ENCODE data around the gene DDX27. TPM values are rescaled to one million over a fixed set of nuclear protein-coding genes. Genes with fewer than 3 reads are reported as not detected.

DDX27 gene
- total and polyA plus RNA-seq, 2 of the 13 experiments (the other 11 are each of a cell fraction or from before 2014, with no cell fraction given), result 42.6 to 72.8 TPM

- TF ChIP-seq, protein P1, sequence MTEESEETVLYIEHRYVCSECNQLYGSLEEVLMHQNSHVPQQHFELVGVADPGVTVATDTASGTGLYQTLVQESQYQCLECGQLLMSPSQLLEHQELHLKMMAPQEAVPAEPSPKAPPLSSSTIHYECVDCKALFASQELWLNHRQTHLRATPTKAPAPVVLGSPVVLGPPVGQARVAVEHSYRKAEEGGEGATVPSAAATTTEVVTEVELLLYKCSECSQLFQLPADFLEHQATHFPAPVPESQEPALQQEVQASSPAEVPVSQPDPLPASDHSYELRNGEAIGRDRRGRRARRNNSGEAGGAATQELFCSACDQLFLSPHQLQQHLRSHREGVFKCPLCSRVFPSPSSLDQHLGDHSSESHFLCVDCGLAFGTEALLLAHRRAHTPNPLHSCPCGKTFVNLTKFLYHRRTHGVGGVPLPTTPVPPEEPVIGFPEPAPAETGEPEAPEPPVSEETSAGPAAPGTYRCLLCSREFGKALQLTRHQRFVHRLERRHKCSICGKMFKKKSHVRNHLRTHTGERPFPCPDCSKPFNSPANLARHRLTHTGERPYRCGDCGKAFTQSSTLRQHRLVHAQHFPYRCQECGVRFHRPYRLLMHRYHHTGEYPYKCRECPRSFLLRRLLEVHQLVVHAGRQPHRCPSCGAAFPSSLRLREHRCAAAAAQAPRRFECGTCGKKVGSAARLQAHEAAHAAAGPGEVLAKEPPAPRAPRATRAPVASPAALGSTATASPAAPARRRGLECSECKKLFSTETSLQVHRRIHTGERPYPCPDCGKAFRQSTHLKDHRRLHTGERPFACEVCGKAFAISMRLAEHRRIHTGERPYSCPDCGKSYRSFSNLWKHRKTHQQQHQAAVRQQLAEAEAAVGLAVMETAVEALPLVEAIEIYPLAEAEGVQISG (CRISPR knock-in tag; IDR thresholded peaks at IDR 0.05), result no peak
- TF ChIP-seq REL (CRISPR knock-in tag; conservative IDR thresholded peaks at IDR 0.05), result no peak
- TF ChIP-seq ZNF382 (CRISPR knock-in tag; IDR thresholded peaks at IDR 0.05; ENCODE audit: borderline replicate concordance), result no peak
- TF ChIP-seq PTBP1 (IDR thresholded peaks at IDR 0.05; ENCODE audit: low read depth, low read length, poor library complexity, severe bottlenecking), result no peak
- 0 out of 2 replicates have a peak, but pooled peaks have one; percentile 38 for TF ChIP-seq SIN3A (IDR thresholded peaks at IDR 0.05; ENCODE audit: borderline replicate concordance, low read depth, low read length)
- TF ChIP-seq, protein P2, sequence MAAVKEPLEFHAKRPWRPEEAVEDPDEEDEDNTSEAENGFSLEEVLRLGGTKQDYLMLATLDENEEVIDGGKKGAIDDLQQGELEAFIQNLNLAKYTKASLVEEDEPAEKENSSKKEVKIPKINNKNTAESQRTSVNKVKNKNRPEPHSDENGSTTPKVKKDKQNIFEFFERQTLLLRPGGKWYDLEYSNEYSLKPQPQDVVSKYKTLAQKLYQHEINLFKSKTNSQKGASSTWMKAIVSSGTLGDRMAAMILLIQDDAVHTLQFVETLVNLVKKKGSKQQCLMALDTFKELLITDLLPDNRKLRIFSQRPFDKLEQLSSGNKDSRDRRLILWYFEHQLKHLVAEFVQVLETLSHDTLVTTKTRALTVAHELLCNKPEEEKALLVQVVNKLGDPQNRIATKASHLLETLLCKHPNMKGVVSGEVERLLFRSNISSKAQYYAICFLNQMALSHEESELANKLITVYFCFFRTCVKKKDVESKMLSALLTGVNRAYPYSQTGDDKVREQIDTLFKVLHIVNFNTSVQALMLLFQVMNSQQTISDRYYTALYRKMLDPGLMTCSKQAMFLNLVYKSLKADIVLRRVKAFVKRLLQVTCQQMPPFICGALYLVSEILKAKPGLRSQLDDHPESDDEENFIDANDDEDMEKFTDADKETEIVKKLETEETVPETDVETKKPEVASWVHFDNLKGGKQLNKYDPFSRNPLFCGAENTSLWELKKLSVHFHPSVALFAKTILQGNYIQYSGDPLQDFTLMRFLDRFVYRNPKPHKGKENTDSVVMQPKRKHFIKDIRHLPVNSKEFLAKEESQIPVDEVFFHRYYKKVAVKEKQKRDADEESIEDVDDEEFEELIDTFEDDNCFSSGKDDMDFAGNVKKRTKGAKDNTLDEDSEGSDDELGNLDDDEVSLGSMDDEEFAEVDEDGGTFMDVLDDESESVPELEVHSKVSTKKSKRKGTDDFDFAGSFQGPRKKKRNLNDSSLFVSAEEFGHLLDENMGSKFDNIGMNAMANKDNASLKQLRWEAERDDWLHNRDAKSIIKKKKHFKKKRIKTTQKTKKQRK (IDR thresholded peaks at IDR 0.05; ENCODE audit: low read length), result no peak
- TF ChIP-seq, protein P3, sequence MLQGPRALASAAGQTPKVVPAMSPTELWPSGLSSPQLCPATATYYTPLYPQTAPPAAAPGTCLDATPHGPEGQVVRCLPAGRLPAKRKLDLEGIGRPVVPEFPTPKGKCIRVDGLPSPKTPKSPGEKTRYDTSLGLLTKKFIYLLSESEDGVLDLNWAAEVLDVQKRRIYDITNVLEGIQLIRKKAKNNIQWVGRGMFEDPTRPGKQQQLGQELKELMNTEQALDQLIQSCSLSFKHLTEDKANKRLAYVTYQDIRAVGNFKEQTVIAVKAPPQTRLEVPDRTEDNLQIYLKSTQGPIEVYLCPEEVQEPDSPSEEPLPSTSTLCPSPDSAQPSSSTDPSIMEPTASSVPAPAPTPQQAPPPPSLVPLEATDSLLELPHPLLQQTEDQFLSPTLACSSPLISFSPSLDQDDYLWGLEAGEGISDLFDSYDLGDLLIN (CRISPR knock-in tag; IDR thresholded peaks at IDR 0.05; ENCODE audit: borderline replicate concordance), result no peak
- TF ChIP-seq SOX13 (IDR thresholded peaks at IDR 0.05), result no peak
- peak in 1 of 2 experiments; percentile 59; a peak in 2 of 4 replicates for TF ChIP-seq SOX13 (CRISPR knock-in tag; conservative IDR thresholded peaks at IDR 0.05 in 1 of 2, IDR thresholded peaks at IDR 0.05 in 1 of 2)
- no peak for TF ChIP-seq BCLAF1 (IDR thresholded peaks at IDR 0.05)
- TF ChIP-seq FOXC1 (CRISPR knock-in tag; IDR thresholded peaks at IDR 0.05; ENCODE audit: borderline replicate concordance), result no peak
- TF ChIP-seq SCMH1 (CRISPR knock-in tag; IDR thresholded peaks at IDR 0.05; ENCODE audit: borderline replicate concordance), result no peak
- TF ChIP-seq, protein P4, sequence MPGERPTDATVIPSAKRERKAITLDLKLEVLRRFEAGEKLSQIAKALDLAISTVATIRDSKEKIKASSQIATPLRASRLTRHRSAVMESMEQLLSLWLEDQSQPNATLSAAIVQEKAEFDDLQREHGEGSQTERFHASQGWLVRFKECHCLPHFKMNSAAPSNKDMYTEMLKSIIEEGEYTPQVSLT (CRISPR knock-in tag; IDR thresholded peaks at IDR 0.05; ENCODE audit: borderline replicate concordance, low read depth), result no peak
- no peak for TF ChIP-seq MXD4 (CRISPR knock-in tag; IDR thresholded peaks at IDR 0.05)
- TF ChIP-seq POLR2AphosphoS2 (IDR thresholded peaks at IDR 0.05; ENCODE audit: low read depth, low read length), result peak; percentile 62; the same call in 1 of the 2 replicates
- TF ChIP-seq ZNF781 (CRISPR knock-in tag; IDR thresholded peaks at IDR 0.05; ENCODE audit: borderline replicate concordance, not compliant biosample characterization), result no peak
Observed at GRCh38 chr20:49283703-49284625, 64.7 kb downstream of the DDX27 start (continued).
